Measurements from ENCODE around the gene CLMP. TPM values are rescaled to one million over a fixed set of nuclear protein-coding genes. Genes with fewer than 3 reads are reported as not detected.

The CLMP gene
- total RNA-seq, 1 experiment from 2014 or later: 3.2 TPM

- Histone ChIP-seq H4K20me1 (ENCODE audit: insufficient read depth) (no peaks in the 10 kb centered on the region), H3K27ac (ENCODE audit: low read depth, low read length) (no peak overlapping the region), H3K79me2 (ENCODE audit: insufficient read depth, low read length) (no peaks in the 10 kb centered on the region), H3K9me2 (ENCODE audit: insufficient read depth) (no peaks in the 10 kb centered on the region), H3K4me3 (replicated peaks in 1 of 2; ENCODE audit: low read depth in 1 of 2, low read length in 2 of 2) (no peak overlapping the region), H3K9me3 (ENCODE audit: control insufficient read depth in 1 of 2, insufficient read depth in 1 of 2, low read depth in 1 of 2, low read length in 2 of 2) (no peaks in the 10 kb centered on the region), H3K4me2 (ENCODE audit: low read length) (no peak overlapping the region), H2AFZ (ENCODE audit: low read depth, low read length, poor library complexity, severe bottlenecking) (no peak overlapping the region), H3K27me3 (ENCODE audit: insufficient read depth, low read length) (no peaks in the 10 kb centered on the region), H3K4me1 (ENCODE audit: control insufficient read depth in 1 of 2, insufficient read depth in 2 of 2, low read length in 2 of 2) (peaks cover 0 to 13% of the 10 kb centered on the region in 2 experiments; a peak in 2 of 4 replicates), H3K36me3 (ENCODE audit: control insufficient read depth in 1 of 2, insufficient read depth in 2 of 2, low read length in 2 of 2) (no peaks in the 10 kb centered on the region), H3K9ac (ENCODE audit: low read length) (no peak overlapping the region)
- intact Hi-C loops (cut with micrococcal nuclease): no loop called here
- TF ChIP-seq CBX3 (IDR thresholded peaks at IDR 0.05; ENCODE audit: low read depth) (no peak), REST (IDR thresholded peaks at IDR 0.05; ENCODE audit: low read depth) (no peak), SIN3A (IDR thresholded peaks at IDR 0.05; ENCODE audit: low read depth) (no peak), CEBPB (IDR thresholded peaks at IDR 0.05; ENCODE audit: low read depth) (no peak)
- ChIA-PET CTCF (no interaction called here), POLR2A (no interaction called here), RAD21 (ENCODE audit: low non-redundant PET in 1 of 2, low total read pairs in 2 of 2, uncharacterized antibody in 2 of 2, unreplicated experiment in 2 of 2) (no interaction called here)
- no TSS peak for BruUV-seq (replicated peaks)
- ATAC-seq: no peak
- no peak for DNase-seq (ENCODE audit: low read depth, low spot score)
Measured at GRCh38 chr11:123179586-123179985, 15.5 kb downstream of the CLMP start.

DNA sequence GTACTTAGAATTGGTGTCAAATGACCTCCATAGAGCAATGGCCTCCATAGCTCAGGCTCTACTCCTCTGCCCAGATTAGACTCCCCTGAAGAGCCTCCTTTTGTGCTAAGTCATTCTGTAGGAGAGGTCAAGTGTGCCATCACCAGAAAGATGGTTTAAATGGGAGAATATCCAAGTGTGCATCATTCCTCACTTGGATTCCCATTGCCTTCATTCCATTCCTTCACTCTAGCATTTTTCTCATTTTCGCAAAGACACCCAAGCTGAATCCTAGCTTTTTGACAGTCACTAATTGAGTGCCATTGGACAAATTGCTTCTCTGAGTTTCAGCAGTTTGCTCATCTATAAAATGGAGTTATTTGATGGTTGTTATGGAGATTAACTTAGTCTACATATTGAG is 16.9 kb downstream of the CLMP start:
- Histone ChIP-seq H3K4me1 (ENCODE audit: control insufficient read depth in 1 of 2, insufficient read depth in 2 of 2, low read length in 2 of 2) (peaks cover 0 to under 1% of the 10 kb centered on the region in 2 experiments; a peak in 1 of 4 replicates), H3K9me2 (ENCODE audit: insufficient read depth) (no peaks in the 10 kb centered on the region), H3K9ac (ENCODE audit: low read length) (no peak overlapping the region), H3K79me2 (ENCODE audit: insufficient read depth, low read length) (no peaks in the 10 kb centered on the region), H3K9me3 (ENCODE audit: control insufficient read depth in 1 of 2, insufficient read depth in 1 of 2, low read depth in 1 of 2, low read length in 2 of 2) (no peaks in the 10 kb centered on the region), H3K27me3 (ENCODE audit: insufficient read depth, low read length) (no peaks in the 10 kb centered on the region), H2AFZ (ENCODE audit: low read depth, low read length, poor library complexity, severe bottlenecking) (no peak overlapping the region), H3K27ac (ENCODE audit: low read depth, low read length) (no peak overlapping the region), H3K36me3 (ENCODE audit: control insufficient read depth in 1 of 2, insufficient read depth in 2 of 2, low read length in 2 of 2) (no peaks in the 10 kb centered on the region), H4K20me1 (ENCODE audit: insufficient read depth) (no peaks in the 10 kb centered on the region), H3K4me3 (replicated peaks in 1 of 2; ENCODE audit: low read depth in 1 of 2, low read length in 2 of 2) (no peak overlapping the region), H3K4me2 (ENCODE audit: low read length) (no peak overlapping the region)
- CTCF ChIA-PET: no interaction called here
- POLR2A ChIA-PET: no interaction called here
- intact Hi-C loops (cut with micrococcal nuclease): no loop called here
- DNase-seq (ENCODE audit: low read depth, low spot score): no peak
- RAD21 ChIA-PET (ENCODE audit: low non-redundant PET in 1 of 2, low total read pairs in 2 of 2, uncharacterized antibody in 2 of 2, unreplicated experiment in 2 of 2): no interaction called here
- ATAC-seq: no peak
- BruUV-seq (replicated peaks): no TSS peak
- TF ChIP-seq POLR2AphosphoS5 (IDR thresholded peaks at IDR 0.05; ENCODE audit: low read depth, low read length) (no peak), REST (IDR thresholded peaks at IDR 0.05; ENCODE audit: low read depth) (no peak), TCF7L2 (IDR thresholded peaks at IDR 0.05; ENCODE audit: borderline replicate concordance, extremely low read depth, insufficient read depth, insufficient read length) (no peak), YY1 (IDR thresholded peaks at IDR 0.05; ENCODE audit: extremely low read depth, insufficient replicate concordance, low read depth, low read length) (no peak), EZH2phosphoT487 (IDR thresholded peaks at IDR 0.05; ENCODE audit: borderline replicate concordance) (no peak), FOSL1 (IDR thresholded peaks at IDR 0.05; ENCODE audit: low read depth) (no peak), EZH2 (IDR thresholded peaks at IDR 0.05) (no peak), ZFX (IDR thresholded peaks at IDR 0.05) (no peak), SIN3A (IDR thresholded peaks at IDR 0.05; ENCODE audit: low read depth) (no peak)

Measured in HCT116 (cell line).